HL-60 (cell line): Measurements from ENCODE around the gene SLC5A4.

Source experiments
- DNase-seq, 2 experiments: peaks; one replicate each; pipeline ENCODE4 v3.0.0-alpha.2; 2010 to 2020; ENCODE audit warnings: low read depth in 1 of 2, low spot score in 1 of 2
- H3K27ac ChIP-seq: fragments of 250-450 bp; sonication (Bioruptor Pico); replicated peaks from 2 replicates; pipeline ENCODE4 v1.5.1; 2020; ENCODE audit warnings: mild to moderate bottlenecking, moderate library complexity
- H3K27me3 ChIP-seq: fragments of 250-450 bp; sonication (Bioruptor Pico); 2 replicates; pipeline ENCODE4 v1.5.1; 2021; ENCODE audit warnings: mild to moderate bottlenecking, moderate library complexity; ENCODE audit not compliant: insufficient read depth, poor library complexity, severe bottlenecking
- H3K4me3 ChIP-seq: replicated peaks from 2 replicates; pipeline ENCODE4 v1.5.1; 2011; ENCODE audit warnings: mild to moderate bottlenecking, control low read depth, low read length; ENCODE audit not compliant: insufficient read depth
- CTCF ChIP-seq: IDR thresholded peaks from one replicate; pipeline ENCODE4 v1.5.1; 2011; ENCODE audit warnings: low read length, control low read depth, inconsistent platforms; ENCODE audit not compliant: insufficient read depth
- GABPA ChIP-seq: IDR thresholded peaks from 2 replicates; pipeline ENCODE4 v1.6.1; 2012; ENCODE audit warnings: low read depth
- POLR2AphosphoS5 ChIP-seq: IDR thresholded peaks from 2 replicates; pipeline ENCODE4 v1.6.1; 2012; ENCODE audit warnings: low read depth
- SPI1 ChIP-seq: IDR thresholded peaks from 2 replicates; pipeline ENCODE4 v1.6.1; 2012; ENCODE audit warnings: low read depth, mild to moderate bottlenecking, borderline replicate concordance
- TF ChIP-seq, protein P1 (sequence below): IDR thresholded peaks from 2 replicates; pipeline ENCODE4 v1.6.1; 2012; ENCODE audit warnings: low read depth; ENCODE audit not compliant: insufficient replicate concordance

SLC5A4 gene

GRCh38 chr22:32203181-32204039 lies 51.7 kb downstream of the SLC5A4 start:
- peak in 1 of 2 experiments; percentile 21 for DNase-seq
- Histone ChIP-seq H3K27ac (no peak overlapping the region), H3K4me3 (peak overlapping the region; percentile 41), H3K27me3 (peaks cover 3% of the 10 kb centered on the region)
- TF ChIP-seq, protein P1, sequence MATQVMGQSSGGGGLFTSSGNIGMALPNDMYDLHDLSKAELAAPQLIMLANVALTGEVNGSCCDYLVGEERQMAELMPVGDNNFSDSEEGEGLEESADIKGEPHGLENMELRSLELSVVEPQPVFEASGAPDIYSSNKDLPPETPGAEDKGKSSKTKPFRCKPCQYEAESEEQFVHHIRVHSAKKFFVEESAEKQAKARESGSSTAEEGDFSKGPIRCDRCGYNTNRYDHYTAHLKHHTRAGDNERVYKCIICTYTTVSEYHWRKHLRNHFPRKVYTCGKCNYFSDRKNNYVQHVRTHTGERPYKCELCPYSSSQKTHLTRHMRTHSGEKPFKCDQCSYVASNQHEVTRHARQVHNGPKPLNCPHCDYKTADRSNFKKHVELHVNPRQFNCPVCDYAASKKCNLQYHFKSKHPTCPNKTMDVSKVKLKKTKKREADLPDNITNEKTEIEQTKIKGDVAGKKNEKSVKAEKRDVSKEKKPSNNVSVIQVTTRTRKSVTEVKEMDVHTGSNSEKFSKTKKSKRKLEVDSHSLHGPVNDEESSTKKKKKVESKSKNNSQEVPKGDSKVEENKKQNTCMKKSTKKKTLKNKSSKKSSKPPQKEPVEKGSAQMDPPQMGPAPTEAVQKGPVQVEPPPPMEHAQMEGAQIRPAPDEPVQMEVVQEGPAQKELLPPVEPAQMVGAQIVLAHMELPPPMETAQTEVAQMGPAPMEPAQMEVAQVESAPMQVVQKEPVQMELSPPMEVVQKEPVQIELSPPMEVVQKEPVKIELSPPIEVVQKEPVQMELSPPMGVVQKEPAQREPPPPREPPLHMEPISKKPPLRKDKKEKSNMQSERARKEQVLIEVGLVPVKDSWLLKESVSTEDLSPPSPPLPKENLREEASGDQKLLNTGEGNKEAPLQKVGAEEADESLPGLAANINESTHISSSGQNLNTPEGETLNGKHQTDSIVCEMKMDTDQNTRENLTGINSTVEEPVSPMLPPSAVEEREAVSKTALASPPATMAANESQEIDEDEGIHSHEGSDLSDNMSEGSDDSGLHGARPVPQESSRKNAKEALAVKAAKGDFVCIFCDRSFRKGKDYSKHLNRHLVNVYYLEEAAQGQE = no peak
- TF ChIP-seq POLR2AphosphoS5 (no peak), CTCF (no peak), GABPA (no peak), SPI1 (no peak)

DNA sequence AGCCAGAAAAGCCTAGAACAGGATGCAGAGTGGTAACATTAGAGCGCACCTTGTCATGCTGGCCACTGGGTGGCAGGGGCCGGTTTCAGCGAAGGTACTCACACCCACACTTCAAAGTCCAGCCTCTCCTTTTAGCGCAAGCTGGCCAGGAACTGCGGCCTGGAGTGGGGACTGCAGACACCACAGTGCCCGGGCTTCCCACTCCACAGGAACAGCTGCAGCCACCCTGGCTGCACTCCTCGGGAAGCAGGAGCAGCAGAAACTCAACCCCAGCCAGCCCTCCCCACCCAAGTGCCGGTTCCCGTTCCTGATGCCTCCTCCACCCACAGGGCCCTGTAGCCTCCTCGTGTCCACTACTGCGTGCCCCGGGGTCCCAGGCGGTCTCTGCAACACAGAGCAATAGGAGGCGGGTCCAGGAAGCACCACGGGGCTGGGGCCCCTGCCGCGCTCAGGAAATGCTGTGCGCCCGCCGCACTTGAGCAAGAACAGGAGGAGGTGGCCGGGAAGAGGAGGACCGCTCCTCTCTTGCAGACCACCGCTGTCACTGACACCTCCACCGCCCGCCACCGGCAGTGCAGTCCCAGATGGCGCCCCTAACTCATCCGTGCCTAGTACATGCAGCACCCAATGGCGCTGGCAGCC lies 52.5 kb downstream of the SLC5A4 start:
- peak; percentile 43 to 61 for DNase-seq
- no peak overlapping the region for H3K27ac ChIP-seq
- H3K4me3 ChIP-seq = peak overlapping the region; percentile 41
- TF ChIP-seq, protein P1 = no peak
- TF ChIP-seq CTCF = peak; percentile 83
- peaks cover 3% of the 10 kb centered on the region for H3K27me3 ChIP-seq

- Histone ChIP-seq H3K27ac (no peak overlapping the region), H3K27me3 (peaks cover 3% of the 10 kb centered on the region), H3K4me3 (no peak overlapping the region)
- TF ChIP-seq SPI1 (no peak), GABPA (no peak), CTCF (no peak), POLR2AphosphoS5 (no peak)
- TF ChIP-seq, protein P1 = no peak
- DNase-seq = no peak
Measured at GRCh38 chr22:32202161-32202538, 53.0 kb downstream of the SLC5A4 start.
